ENCODE measurements around the gene KHDC3L.

The KHDC3L gene

DNA sequence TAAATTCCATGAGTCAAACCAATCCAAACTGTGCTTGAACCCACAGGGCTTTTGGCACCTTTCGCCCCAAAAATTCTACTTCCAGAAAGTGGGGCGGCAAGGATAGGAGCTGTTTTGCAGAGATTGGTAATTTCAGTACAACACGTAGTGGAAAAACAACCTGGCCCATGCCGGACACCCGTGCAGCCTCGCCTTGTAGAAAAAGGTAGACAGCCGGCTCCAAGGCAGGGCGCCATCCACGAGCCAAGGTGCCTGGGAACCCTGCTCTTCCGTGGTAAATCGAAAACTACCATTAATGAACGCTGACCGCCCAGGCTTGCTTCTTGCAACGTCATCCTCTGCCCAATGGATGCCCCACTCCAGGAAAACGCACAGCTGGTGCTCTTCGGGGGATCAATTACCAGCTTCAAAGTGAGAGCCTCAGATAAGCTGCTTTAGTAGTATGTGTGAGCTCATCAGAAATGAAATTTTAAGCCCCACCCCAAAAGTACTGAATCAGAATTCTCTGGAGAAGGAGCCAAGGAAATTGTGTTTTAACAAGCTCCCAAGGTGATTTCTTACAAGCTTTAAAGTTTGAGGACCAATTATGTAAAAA lies 5.4 kb downstream of the KHDC3L start:
- H3K9ac ChIP-seq (ENCODE audit: low read depth, low read length, poor library complexity, severe bottlenecking), result no peak overlapping the region
- no peaks in the 10 kb centered on the region for H3K36me3 ChIP-seq (ENCODE audit: insufficient read depth, low read length)
- no peak for TF ChIP-seq EZH2phosphoT487 (IDR thresholded peaks at IDR 0.05; ENCODE audit: borderline replicate concordance)
- TF ChIP-seq, protein P1, sequence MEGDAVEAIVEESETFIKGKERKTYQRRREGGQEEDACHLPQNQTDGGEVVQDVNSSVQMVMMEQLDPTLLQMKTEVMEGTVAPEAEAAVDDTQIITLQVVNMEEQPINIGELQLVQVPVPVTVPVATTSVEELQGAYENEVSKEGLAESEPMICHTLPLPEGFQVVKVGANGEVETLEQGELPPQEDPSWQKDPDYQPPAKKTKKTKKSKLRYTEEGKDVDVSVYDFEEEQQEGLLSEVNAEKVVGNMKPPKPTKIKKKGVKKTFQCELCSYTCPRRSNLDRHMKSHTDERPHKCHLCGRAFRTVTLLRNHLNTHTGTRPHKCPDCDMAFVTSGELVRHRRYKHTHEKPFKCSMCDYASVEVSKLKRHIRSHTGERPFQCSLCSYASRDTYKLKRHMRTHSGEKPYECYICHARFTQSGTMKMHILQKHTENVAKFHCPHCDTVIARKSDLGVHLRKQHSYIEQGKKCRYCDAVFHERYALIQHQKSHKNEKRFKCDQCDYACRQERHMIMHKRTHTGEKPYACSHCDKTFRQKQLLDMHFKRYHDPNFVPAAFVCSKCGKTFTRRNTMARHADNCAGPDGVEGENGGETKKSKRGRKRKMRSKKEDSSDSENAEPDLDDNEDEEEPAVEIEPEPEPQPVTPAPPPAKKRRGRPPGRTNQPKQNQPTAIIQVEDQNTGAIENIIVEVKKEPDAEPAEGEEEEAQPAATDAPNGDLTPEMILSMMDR (conservative IDR thresholded peaks at IDR 0.05; ENCODE audit: low read length), result no peak
- H4K20me1 ChIP-seq (ENCODE audit: insufficient read depth, low read length, poor library complexity, severe bottlenecking), result no peaks in the 10 kb centered on the region
- H3K9me3 ChIP-seq (ENCODE audit: insufficient read depth, low read depth, low read length), result no peaks in the 10 kb centered on the region; the same call in 1 of the 2 replicates
- no peaks in the 10 kb centered on the region for H3F3A ChIP-seq (ENCODE audit: low read depth)
- H3K4me1 ChIP-seq (ENCODE audit: insufficient read depth, low read length, poor library complexity, severe bottlenecking), result no peaks in the 10 kb centered on the region
- no peaks in the 10 kb centered on the region for H3K27me3 ChIP-seq (ENCODE audit: insufficient read depth, low read length, poor library complexity, severe bottlenecking)
- no peaks in the 10 kb centered on the region for H3K79me2 ChIP-seq (ENCODE audit: insufficient read depth, low read length)
- no peaks in the 10 kb centered on the region for H3K9me2 ChIP-seq (replicated peaks; ENCODE audit: low read depth, low read length)
- H2AFZ ChIP-seq (ENCODE audit: low read length), result no peak overlapping the region
- H3K4me2 ChIP-seq (ENCODE audit: low read depth, low read length, poor library complexity, severe bottlenecking), result no peak overlapping the region
- no peak overlapping the region for H3K4me3 ChIP-seq (ENCODE audit: low read length, poor library complexity, severe bottlenecking)

DNA sequence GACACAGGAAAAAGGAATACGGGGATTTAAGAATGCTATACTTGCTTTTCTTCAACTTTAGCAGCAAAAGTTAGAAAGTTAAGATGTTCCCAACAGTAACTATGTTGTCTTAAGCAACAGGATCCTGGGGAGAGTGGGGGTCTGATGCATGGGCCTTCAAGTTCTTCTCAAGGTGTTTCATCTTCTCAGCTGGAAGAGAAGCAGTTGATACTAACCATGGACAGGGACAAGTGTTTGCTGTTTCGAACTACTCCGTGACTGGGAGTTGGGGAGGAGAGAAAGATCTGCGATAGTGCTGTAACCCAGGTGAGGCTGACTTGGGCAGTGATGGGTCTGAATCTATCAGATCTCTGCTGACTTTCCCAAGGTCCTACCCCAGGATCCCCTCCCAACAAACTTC lies 6.2 kb downstream of the KHDC3L start:
- Histone ChIP-seq H3K4me2 (ENCODE audit: low read depth, low read length, poor library complexity, severe bottlenecking) (no peak overlapping the region), H3K4me3 (ENCODE audit: low read length, poor library complexity, severe bottlenecking) (no peak overlapping the region), H4K20me1 (ENCODE audit: insufficient read depth, low read length, poor library complexity, severe bottlenecking) (no peaks in the 10 kb centered on the region), H3F3A (ENCODE audit: low read depth) (no peaks in the 10 kb centered on the region), H3K9me2 (replicated peaks; ENCODE audit: low read depth, low read length) (no peaks in the 10 kb centered on the region), H2AFZ (ENCODE audit: low read length) (no peak overlapping the region), H3K9me3 (ENCODE audit: insufficient read depth, low read depth, low read length) (no peaks in the 10 kb centered on the region; the same call in 1 of the 2 replicates), H3K27me3 (ENCODE audit: insufficient read depth, low read length, poor library complexity, severe bottlenecking) (no peaks in the 10 kb centered on the region), H3K4me1 (ENCODE audit: insufficient read depth, low read length, poor library complexity, severe bottlenecking) (no peaks in the 10 kb centered on the region), H3K36me3 (ENCODE audit: insufficient read depth, low read length) (no peaks in the 10 kb centered on the region), H3K79me2 (ENCODE audit: insufficient read depth, low read length) (no peaks in the 10 kb centered on the region), H3K9ac (ENCODE audit: low read depth, low read length, poor library complexity, severe bottlenecking) (no peak overlapping the region)
- no peak for TF ChIP-seq EZH2phosphoT487 (IDR thresholded peaks at IDR 0.05; ENCODE audit: borderline replicate concordance)
- TF ChIP-seq, protein P1 (conservative IDR thresholded peaks at IDR 0.05; ENCODE audit: low read length), result no peak

DNA sequence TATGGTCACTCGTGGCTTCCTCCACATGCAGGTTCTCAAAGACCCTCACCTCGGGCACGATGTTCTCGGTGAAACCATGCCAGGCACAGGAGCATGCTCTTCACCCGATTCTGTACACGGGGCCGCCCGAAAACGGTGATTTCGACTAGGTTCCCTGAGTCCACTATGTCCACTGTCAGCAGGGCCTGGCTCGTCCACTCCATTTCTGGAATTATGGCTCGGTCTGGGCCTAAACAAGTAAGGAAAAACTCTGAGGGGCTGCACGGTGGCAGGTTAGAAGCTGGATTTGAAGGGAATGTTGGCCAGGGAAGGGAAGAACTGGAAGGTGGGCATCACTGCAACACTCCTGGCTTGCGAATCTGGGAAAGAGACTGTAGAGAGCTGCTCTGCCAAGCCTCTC lies 6.7 kb downstream of the KHDC3L start:
- no peaks in the 10 kb centered on the region for H3F3A ChIP-seq (ENCODE audit: low read depth)
- no peak overlapping the region for H2AFZ ChIP-seq (ENCODE audit: low read length)
- H3K9me2 ChIP-seq (replicated peaks; ENCODE audit: low read depth, low read length), result no peaks in the 10 kb centered on the region
- H3K4me1 ChIP-seq (ENCODE audit: insufficient read depth, low read length, poor library complexity, severe bottlenecking), result no peaks in the 10 kb centered on the region
- H3K9me3 ChIP-seq (ENCODE audit: insufficient read depth, low read depth, low read length), result no peaks in the 10 kb centered on the region; the same call in 1 of the 2 replicates
- H3K79me2 ChIP-seq (ENCODE audit: insufficient read depth, low read length), result no peaks in the 10 kb centered on the region
- no peak overlapping the region for H3K4me2 ChIP-seq (ENCODE audit: low read depth, low read length, poor library complexity, severe bottlenecking)
- no peaks in the 10 kb centered on the region for H3K36me3 ChIP-seq (ENCODE audit: insufficient read depth, low read length)
- H3K4me3 ChIP-seq (ENCODE audit: low read length, poor library complexity, severe bottlenecking), result no peak overlapping the region
- TF ChIP-seq, protein P1 (conservative IDR thresholded peaks at IDR 0.05; ENCODE audit: low read length), result no peak
- TF ChIP-seq EZH2phosphoT487 (IDR thresholded peaks at IDR 0.05; ENCODE audit: borderline replicate concordance), result no peak
- no peaks in the 10 kb centered on the region for H4K20me1 ChIP-seq (ENCODE audit: insufficient read depth, low read length, poor library complexity, severe bottlenecking)
- H3K9ac ChIP-seq (ENCODE audit: low read depth, low read length, poor library complexity, severe bottlenecking), result no peak overlapping the region
- H3K27me3 ChIP-seq (ENCODE audit: insufficient read depth, low read length, poor library complexity, severe bottlenecking), result no peaks in the 10 kb centered on the region
